Adipocyte (in vitro differentiated cells): ENCODE data around the gene COL23A1.

Experiments used
- DNase-seq: peaks from one replicate; pipeline ENCODE4 v3.0.0-alpha.2; 2015; ENCODE audit warnings: low read depth
- H3K27me3 ChIP-seq: replicated peaks from 2 replicates; pipeline ENCODE4 v1.7.0; 2013; ENCODE audit warnings: mild to moderate bottlenecking, low read length, moderate library complexity; ENCODE audit not compliant: control insufficient read depth, insufficient read depth
- H3K36me3 ChIP-seq: 2 replicates; pipeline ENCODE4 v1.7.0; 2013; ENCODE audit warnings: low read length, mild to moderate bottlenecking, moderate library complexity; ENCODE audit not compliant: control insufficient read depth, insufficient read depth, severe bottlenecking
- H3K4me1 ChIP-seq: 2 replicates; pipeline ENCODE4 v1.7.0; 2013; ENCODE audit warnings: mild to moderate bottlenecking, low read length, moderate library complexity; ENCODE audit not compliant: control insufficient read depth, insufficient read depth
- H3K4me3 ChIP-seq: 2 replicates; pipeline ENCODE4 v1.7.0; 2013; ENCODE audit warnings: mild to moderate bottlenecking, low read length, moderate library complexity
- H3K9ac ChIP-seq: 2 replicates; pipeline ENCODE4 v1.7.0; 2013; ENCODE audit warnings: mild to moderate bottlenecking, low read length, moderate library complexity
- H3K9me3 ChIP-seq: 2 replicates; pipeline ENCODE4 v1.7.0; 2013; ENCODE audit warnings: mild to moderate bottlenecking, low read length, moderate library complexity; ENCODE audit not compliant: control insufficient read depth

COL23A1 gene

GRCh38 chr5:178572617-178573016 is 17.6 kb downstream of the COL23A1 start:
- Histone ChIP-seq H3K4me3 (no peak overlapping the region), H3K36me3 (no peaks in the 10 kb centered on the region), H3K9ac (no peak overlapping the region), H3K4me1 (no peaks in the 10 kb centered on the region), H3K27me3 (peaks cover 19% of the 10 kb centered on the region), H3K9me3 (peaks cover 18% of the 10 kb centered on the region)
- DNase-seq: no peak

GRCh38 chr5:178569485-178569884 is 20.7 kb downstream of the COL23A1 start:
- Histone ChIP-seq H3K27me3 (peaks cover 10% of the 10 kb centered on the region), H3K9ac (no peak overlapping the region)

GRCh38 chr5:178564811-178565550 is 25.2 kb downstream of the COL23A1 start:
- H3K9me3 ChIP-seq: peaks cover 4% of the 10 kb centered on the region
- no peaks in the 10 kb centered on the region for H3K36me3 ChIP-seq
- no peaks in the 10 kb centered on the region for H3K4me1 ChIP-seq
- no peak overlapping the region for H3K9ac ChIP-seq
- H3K4me3 ChIP-seq: no peak overlapping the region
- peaks cover 16% of the 10 kb centered on the region for H3K27me3 ChIP-seq
- no peak for DNase-seq

More at GRCh38 chr5:178569485-178569884, 20.7 kb downstream of the COL23A1 start:
- H3K4me1 ChIP-seq: no peaks in the 10 kb centered on the region
- peaks cover 13% of the 10 kb centered on the region for H3K9me3 ChIP-seq
- no peak for DNase-seq
- H3K4me3 ChIP-seq: no peak overlapping the region
- no peaks in the 10 kb centered on the region for H3K36me3 ChIP-seq

GRCh38 chr5:178564397-178564796 is 25.8 kb downstream of the COL23A1 start:
- no peak overlapping the region for H3K4me3 ChIP-seq
- H3K36me3 ChIP-seq: no peaks in the 10 kb centered on the region
- H3K9me3 ChIP-seq: peaks cover 4% of the 10 kb centered on the region
- H3K27me3 ChIP-seq: peaks cover 16% of the 10 kb centered on the region
- no peak overlapping the region for H3K9ac ChIP-seq
- H3K4me1 ChIP-seq: no peaks in the 10 kb centered on the region
- no peak for DNase-seq

GRCh38 chr5:178563621-178564020 is 26.6 kb downstream of the COL23A1 start:
- DNase-seq: no peak

GRCh38 chr5:178561746-178562264 is 28.4 kb downstream of the COL23A1 start:
- no peak overlapping the region for H3K9ac ChIP-seq
- no peaks in the 10 kb centered on the region for H3K4me1 ChIP-seq
- no peak overlapping the region for H3K4me3 ChIP-seq
- DNase-seq: no peak
- peaks cover 13% of the 10 kb centered on the region for H3K27me3 ChIP-seq
- no peaks in the 10 kb centered on the region for H3K36me3 ChIP-seq
- H3K9me3 ChIP-seq: no peaks in the 10 kb centered on the region

More at GRCh38 chr5:178563621-178564020, 26.6 kb downstream of the COL23A1 start:
- Histone ChIP-seq H3K9me3 (no peaks in the 10 kb centered on the region), H3K4me1 (no peaks in the 10 kb centered on the region), H3K27me3 (peaks cover 16% of the 10 kb centered on the region), H3K4me3 (no peak overlapping the region), H3K36me3 (no peaks in the 10 kb centered on the region), H3K9ac (no peak overlapping the region)

- H3K36me3 ChIP-seq: no peaks in the 10 kb centered on the region
- H3K9me3 ChIP-seq: no peaks in the 10 kb centered on the region
- DNase-seq: no peak
- no peak overlapping the region for H3K9ac ChIP-seq
- no peaks in the 10 kb centered on the region for H3K4me1 ChIP-seq
- peaks cover 9% of the 10 kb centered on the region for H3K27me3 ChIP-seq
- H3K4me3 ChIP-seq: no peak overlapping the region
Observed at GRCh38 chr5:178560911-178561310, 29.3 kb downstream of the COL23A1 start.

GRCh38 chr5:178557416-178557815 is 32.8 kb downstream of the COL23A1 start:
- no peak overlapping the region for H3K9ac ChIP-seq
- DNase-seq: no peak
- H3K4me1 ChIP-seq: no peaks in the 10 kb centered on the region
- no peaks in the 10 kb centered on the region for H3K9me3 ChIP-seq
- no peak overlapping the region for H3K4me3 ChIP-seq
- peaks cover 12% of the 10 kb centered on the region for H3K27me3 ChIP-seq
- no peaks in the 10 kb centered on the region for H3K36me3 ChIP-seq

- Histone ChIP-seq H3K27me3 (peaks cover 23% of the 10 kb centered on the region), H3K4me1 (no peaks in the 10 kb centered on the region), H3K9ac (no peak overlapping the region), H3K9me3 (no peaks in the 10 kb centered on the region), H3K36me3 (no peaks in the 10 kb centered on the region), H3K4me3 (no peak overlapping the region)
- no peak for DNase-seq
Observed at GRCh38 chr5:178555771-178556211, 34.4 kb downstream of the COL23A1 start.

GRCh38 chr5:178555005-178555404 is 35.2 kb downstream of the COL23A1 start:
- no peak for DNase-seq
- peaks cover 23% of the 10 kb centered on the region for H3K27me3 ChIP-seq
- H3K4me1 ChIP-seq: no peaks in the 10 kb centered on the region
- H3K36me3 ChIP-seq: no peaks in the 10 kb centered on the region
- H3K4me3 ChIP-seq: no peak overlapping the region
- H3K9ac ChIP-seq: no peak overlapping the region
- H3K9me3 ChIP-seq: no peaks in the 10 kb centered on the region

GRCh38 chr5:178554311-178554710 is 35.9 kb downstream of the COL23A1 start:
- no peak for DNase-seq
- no peaks in the 10 kb centered on the region for H3K4me1 ChIP-seq
- H3K9ac ChIP-seq: no peak overlapping the region
- peaks cover 23% of the 10 kb centered on the region for H3K27me3 ChIP-seq
- no peaks in the 10 kb centered on the region for H3K9me3 ChIP-seq
- H3K36me3 ChIP-seq: no peaks in the 10 kb centered on the region
- no peak overlapping the region for H3K4me3 ChIP-seq
